Measurements from ENCODE around the gene FAM163B. TPM values are rescaled to one million over a fixed set of nuclear protein-coding genes. Genes with fewer than 3 reads are reported as not detected.

FAM163B gene
- total and polyA plus RNA-seq, 2 of the 8 experiments (the other 6 are each of a cell fraction or from before 2014, with no cell fraction given) = 0.63 to 1.0 TPM

- no peak for TF ChIP-seq CHD7 (IDR thresholded peaks at IDR 0.05; ENCODE audit: insufficient replicate concordance, low read length)
- TF ChIP-seq NANOG (IDR thresholded peaks at IDR 0.05; ENCODE audit: insufficient read depth, low read depth, low read length, poor library complexity, severe bottlenecking) = no peak
- no peak for TF ChIP-seq HDAC2 (IDR thresholded peaks at IDR 0.05; ENCODE audit: borderline replicate concordance in 1 of 2, low read depth in 2 of 2, low read length in 2 of 2)
Measured at GRCh38 chr9:133615606-133616188, 6.5 kb upstream of the FAM163B start (continued).

Data from H1 (cell line).